Skin epidermis (tissue), 12 donors: ENCODE results near the gene PELI1.

ENCODE experiments used
- H3K27ac ChIP-seq, 21 experiments: fragments of 200-600 bp; sonication (generic) in 11 of 21; one replicate each; pipeline ENCODE4 v1.5.0; 2020; ENCODE audit warnings: mild to moderate bottlenecking in 3 of 21, inconsistent platforms in 2 of 21, moderate library complexity in 2 of 21
- H3K4me3 ChIP-seq, 7 experiments: fragments of 200-600 bp; sonication (generic) in 2 of 7; one replicate each; pipeline ENCODE4 v1.5.0; 2020; ENCODE audit warnings: inconsistent platforms in 2 of 7, mild to moderate bottlenecking in 2 of 7, moderate library complexity in 1 of 7

Gene PELI1

DNA sequence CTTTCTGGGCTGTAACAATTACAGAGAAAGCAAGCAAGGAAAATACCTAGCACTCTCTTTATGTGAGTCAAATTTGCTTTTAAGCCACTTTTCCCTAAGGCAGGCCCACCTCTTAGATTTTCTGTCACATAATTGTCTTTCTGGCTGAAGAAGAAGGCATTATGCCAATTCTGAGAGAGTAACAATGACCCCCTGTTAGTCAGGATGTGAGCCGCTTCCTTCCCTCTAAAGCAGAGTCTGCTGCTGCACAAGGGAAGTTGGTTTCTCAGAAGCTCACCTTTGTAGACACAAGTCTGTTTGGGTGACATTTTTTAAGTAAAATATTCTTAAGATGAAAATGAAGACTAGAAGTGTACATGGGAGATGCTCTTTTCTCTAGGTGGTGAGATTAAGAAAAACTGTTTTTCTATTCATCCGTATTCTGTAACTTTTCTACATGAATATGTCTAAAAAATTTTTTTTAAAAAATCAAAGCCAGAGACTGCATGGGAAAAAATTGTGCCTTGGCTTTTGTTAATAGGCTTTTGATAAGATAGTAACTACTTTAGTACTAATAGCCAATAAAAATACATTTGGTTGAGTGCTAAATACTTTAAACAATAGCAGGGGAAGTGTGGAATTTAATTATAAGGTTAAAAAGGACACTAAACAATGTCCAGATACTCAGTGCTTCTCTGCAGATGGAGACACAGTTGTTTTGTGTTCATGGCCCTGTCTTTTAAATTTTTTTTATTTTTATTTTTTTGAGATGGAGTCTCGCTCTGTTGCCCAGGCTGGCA lies 91.6 kb downstream of the PELI1 start:
- Histone ChIP-seq H3K4me3 (no peak overlapping the region), H3K27ac (peak overlapping the region in 1 of 21 experiments; percentile 1)

GRCh38 chr2:64049633-64050220 lies 94.5 kb downstream of the PELI1 start:
- peak overlapping the region in 3 of 21 experiments; percentile 0 to 40 (median 37) for H3K27ac ChIP-seq
- no peak overlapping the region for H3K4me3 ChIP-seq

GRCh38 chr2:64045938-64046337 lies 98.3 kb downstream of the PELI1 start:
- Histone ChIP-seq H3K4me3 (no peak overlapping the region), H3K27ac (no peak overlapping the region)
